MG63 (cell line): Measurements from ENCODE around the gene IL11RA. TPM values are rescaled to one million over a fixed set of nuclear protein-coding genes. Genes with fewer than 3 reads are reported as not detected.
"Not testable (repeated sequence)": the region's sequence is repeated elsewhere in the genome, so short reads cannot be mapped to it uniquely, and the experiment has no call there.

Experiments used
- DNase-seq: peaks from one replicate; pipeline ENCODE4 v3.0.0-alpha.2; 2020
- H3K27me3 ChIP-seq: fragments of 250-450 bp; sonication (Bioruptor Pico); 2 replicates; pipeline ENCODE4 v1.5.1; 2020; ENCODE audit warnings: mild to moderate bottlenecking, moderate library complexity
- H3K36me3 ChIP-seq: fragments of 250-450 bp; sonication (Bioruptor Pico); 2 replicates; pipeline ENCODE4 v1.5.1; 2020; ENCODE audit warnings: mild to moderate bottlenecking, moderate library complexity
- H3K4me3 ChIP-seq: fragments of 250-450 bp; sonication (Bioruptor Pico); 2 replicates; pipeline ENCODE4 v1.5.1; 2020; ENCODE audit warnings: mild to moderate bottlenecking, moderate library complexity
- H3K9me3 ChIP-seq: fragments of 250-450 bp; sonication (Bioruptor Pico); 2 replicates; pipeline ENCODE4 v1.5.1; 2020; ENCODE audit warnings: mild to moderate bottlenecking, moderate library complexity
- total RNA-seq: library from RNA; depleted of rRNA; stranded (reverse); fragments of >200 nt; shearing (Covaris generic); gene quantifications from 2 replicates; pipeline ENCODE4 v1.2.3, GENCODE V29; 2014; ENCODE audit warnings: low replicate concordance

Gene IL11RA
- total RNA-seq, 1 experiment from 2014 or later: 16.9 TPM

GRCh38 chr9:34625186-34625486, 26.8 kb upstream of the IL11RA start:
- no peak for DNase-seq
- peaks cover 17% of the 10 kb centered on the region for H3K27me3 ChIP-seq
- H3K4me3 ChIP-seq: no peak overlapping the region
- no peaks in the 10 kb centered on the region for H3K9me3 ChIP-seq
- no peaks in the 10 kb centered on the region for H3K36me3 ChIP-seq

- Histone ChIP-seq H3K27me3 (peaks cover 18% of the 10 kb centered on the region), H3K9me3 (no peaks in the 10 kb centered on the region), H3K4me3 (no peak overlapping the region), H3K36me3 (no peaks in the 10 kb centered on the region)
- DNase-seq: no peak
Measured at GRCh38 chr9:34627716-34628655, 24.0 kb upstream of the IL11RA start.

- no peaks in the 10 kb centered on the region for H3K9me3 ChIP-seq
- no peaks in the 10 kb centered on the region for H3K36me3 ChIP-seq
- no peak within 1 kb of the TSS for H3K4me3 ChIP-seq
- DNase-seq: peak; percentile 33
- H3K27me3 ChIP-seq: peaks cover 18% of the 10 kb centered on the region
Measured at GRCh38 chr9:34628656-34629490, 23.1 kb upstream of the IL11RA start, which contains the start of gene ARID3C. TSS of gene ARID3C (minus strand) at chr9:34629066. CDS start at chr9:34628014, 1,052 bp downstream.

GRCh38 chr9:34629491-34629808, 22.5 kb upstream of the IL11RA start:
- no peak overlapping the region for H3K4me3 ChIP-seq
- DNase-seq: no peak
- H3K27me3 ChIP-seq: peaks cover 18% of the 10 kb centered on the region
- no peaks in the 10 kb centered on the region for H3K9me3 ChIP-seq
- H3K36me3 ChIP-seq: no peaks in the 10 kb centered on the region

- H3K4me3 ChIP-seq: no peak overlapping the region
- DNase-seq: no peak
- H3K36me3 ChIP-seq: peaks cover 5% of the 10 kb centered on the region; the same call in 1 of the 2 replicates
- no peaks in the 10 kb centered on the region for H3K9me3 ChIP-seq
- peaks cover 18% of the 10 kb centered on the region for H3K27me3 ChIP-seq
Measured at GRCh38 chr9:34630402-34631154, 21.4 kb upstream of the IL11RA start.

- no peak for DNase-seq
- Histone ChIP-seq H3K4me3 (no peak overlapping the region), H3K9me3 (no peaks in the 10 kb centered on the region), H3K27me3 (peaks cover 16% of the 10 kb centered on the region), H3K36me3 (peaks cover 9% of the 10 kb centered on the region; the same call in 1 of the 2 replicates)
Measured at GRCh38 chr9:34633166-34633565, 18.8 kb upstream of the IL11RA start.

GRCh38 chr9:34633851-34634550, 18.0 kb upstream of the IL11RA start:
- H3K4me3 ChIP-seq: no peak overlapping the region
- DNase-seq: peak; percentile 38
- peaks cover 9% of the 10 kb centered on the region; the same call in 1 of the 2 replicates for H3K36me3 ChIP-seq
- H3K9me3 ChIP-seq: no peaks in the 10 kb centered on the region
- H3K27me3 ChIP-seq: peaks cover 11% of the 10 kb centered on the region

GRCh38 chr9:34634551-34635248, 17.3 kb upstream of the IL11RA start:
- Histone ChIP-seq H3K4me3 (no peak overlapping the region), H3K36me3 (peaks cover 9% of the 10 kb centered on the region; the same call in 1 of the 2 replicates), H3K9me3 (no peaks in the 10 kb centered on the region), H3K27me3 (peaks cover 5% of the 10 kb centered on the region)
- no peak for DNase-seq

- Histone ChIP-seq H3K27me3 (no peaks in the 10 kb centered on the region), H3K9me3 (no peaks in the 10 kb centered on the region), H3K36me3 (peaks cover 9% of the 10 kb centered on the region; the same call in 1 of the 2 replicates), H3K4me3 (no peak overlapping the region)
- no peak for DNase-seq
Measured at GRCh38 chr9:34635556-34635955, 16.4 kb upstream of the IL11RA start.

- H3K4me3 ChIP-seq: peak overlapping the region; percentile 76
- peaks cover 9% of the 10 kb centered on the region; the same call in 1 of the 2 replicates for H3K36me3 ChIP-seq
- no peaks in the 10 kb centered on the region for H3K9me3 ChIP-seq
- no peaks in the 10 kb centered on the region for H3K27me3 ChIP-seq
- DNase-seq: no peak
Measured at GRCh38 chr9:34636791-34637355, 15.1 kb upstream of the IL11RA start.

GRCh38 chr9:34637356-34638137, 14.4 kb upstream of the IL11RA start, which contains the start of gene SIGMAR1:
TSS of gene SIGMAR1 (minus strand) at chr9:34637787. CDS start at chr9:34637697, 90 bp downstream.
- no peaks in the 10 kb centered on the region for H3K9me3 ChIP-seq
- peak; percentile 89 for DNase-seq
- H3K4me3 ChIP-seq: peak within 1 kb of the TSS; percentile 76

GRCh38 chr9:34638138-34638445, 13.9 kb upstream of the IL11RA start:
- no peaks in the 10 kb centered on the region for H3K27me3 ChIP-seq
- H3K36me3 ChIP-seq: peaks cover 9% of the 10 kb centered on the region; the same call in 1 of the 2 replicates
- DNase-seq: no peak
- peak overlapping the region; percentile 76 for H3K4me3 ChIP-seq
- no peaks in the 10 kb centered on the region for H3K9me3 ChIP-seq

More at GRCh38 chr9:34637356-34638137, 14.4 kb upstream of the IL11RA start, which contains the start of gene SIGMAR1:
- Histone ChIP-seq H3K27me3 (no peaks in the 10 kb centered on the region), H3K36me3 (peaks cover 9% of the 10 kb centered on the region; the same call in 1 of the 2 replicates)

- not testable (repeated sequence) for H3K4me3 ChIP-seq, H3K27me3 ChIP-seq, H3K9me3 ChIP-seq, DNase-seq, H3K36me3 ChIP-seq
Measured at GRCh38 chr9:34639322-34639721, 12.7 kb upstream of the IL11RA start.

- Histone ChIP-seq H3K9me3 (no peaks in the 10 kb centered on the region), H3K4me3 (no peak overlapping the region), H3K36me3 (no peaks in the 10 kb centered on the region), H3K27me3 (no peaks in the 10 kb centered on the region)
- no peak for DNase-seq
Measured at GRCh38 chr9:34642679-34643078, 9.3 kb upstream of the IL11RA start.
